ENCODE data around the gene VAX1. TPM values are rescaled to one million over a fixed set of nuclear protein-coding genes. Genes with fewer than 3 reads are reported as not detected.

The VAX1 gene
- total and polyA plus RNA-seq, 2 donors (not counting 3 experiments of a cell fraction or from before 2014, with no cell fraction given), result not detected

DNA sequence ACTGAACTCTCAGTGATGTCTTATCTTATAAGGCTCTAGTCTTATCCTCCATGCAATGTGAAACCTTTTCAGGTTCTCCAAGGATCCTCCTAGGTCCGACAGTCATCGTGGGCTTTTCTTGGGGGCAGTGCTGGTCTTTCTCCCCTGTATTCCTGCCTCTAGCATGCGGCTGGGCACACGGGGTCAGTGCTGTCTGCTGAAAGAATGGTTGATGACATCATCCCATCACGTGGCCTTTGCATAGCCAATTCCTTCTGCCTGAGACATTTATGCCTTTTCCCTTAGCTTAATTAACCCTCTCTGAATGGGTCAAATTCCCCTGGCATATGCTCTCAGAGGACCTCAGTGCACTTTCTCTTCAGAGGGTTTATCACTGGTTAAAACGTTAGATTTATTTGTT is 32.2 kb upstream of the VAX1 start:
- CTCF ChIA-PET, result interaction anchor here (1.2 to 7.4 kb wide), 5 partner anchors 332 to 382 kb away, joined by 5 to 238 read pairs (median 57); no protein-coding TSS in a partner anchor
- intact Hi-C loops (cut with micrococcal nuclease) (no loop called here), dilution Hi-C loops (cut with MboI; ENCODE audit: extremely low pct_ligation_motif_present, low sequenced_read_pairs) (loop anchor here (25.0 kb wide), 1 partner anchor 358 kb away; no protein-coding TSS in a partner anchor)
- Histone ChIP-seq H3K4me2 (ENCODE audit: insufficient read depth, low read length) (no peak overlapping the region), H3K4me1 (ENCODE audit: control insufficient read depth, extremely low read depth, insufficient read depth, low read length) (peaks cover 6% of the 10 kb centered on the region), H3K27ac (ENCODE audit: insufficient read depth, low read depth, low read length) (no peak overlapping the region), H3K79me2 (ENCODE audit: control insufficient read depth, insufficient read depth, low read length) (no peaks in the 10 kb centered on the region), H4K20me1 (replicated peaks; ENCODE audit: control insufficient read depth, extremely low read depth, insufficient read depth, low read length) (no peaks in the 10 kb centered on the region), H2AFZ (ENCODE audit: low read depth, low read length) (no peak overlapping the region), H3K9me3 (replicated peaks; ENCODE audit: control insufficient read depth, insufficient read depth, low read length) (no peaks in the 10 kb centered on the region), H3K4me3 (replicated peaks in 1 of 3; ENCODE audit: insufficient read depth in 1 of 3, low read depth in 1 of 3, low read length in 3 of 3) (no peak overlapping the region), H3K9me1 (replicated peaks; ENCODE audit: control insufficient read depth, extremely low read depth, insufficient read depth, low read length) (no peaks in the 10 kb centered on the region), H3K36me3 (ENCODE audit: control insufficient read depth in 2 of 2, extremely low read depth in 1 of 2, insufficient read depth in 2 of 2, low read length in 2 of 2) (no peaks in the 10 kb centered on the region), H3K9ac (replicated peaks; ENCODE audit: extremely low read depth, insufficient read depth, low read length) (no peak overlapping the region), H3K27me3 (ENCODE audit: control insufficient read depth in 2 of 2, insufficient read depth in 2 of 2, low read length in 2 of 2) (peaks cover 65 to 69% of the 10 kb centered on the region in 2 experiments)
- DNase-seq (ENCODE audit: low read depth, low spot score) (no peak), FAIRE-seq (no peak)
- no TSS peak for BruUV-seq (replicated peaks)
- POLR2A ChIA-PET, result no interaction called here
- TF ChIP-seq, protein P1, sequence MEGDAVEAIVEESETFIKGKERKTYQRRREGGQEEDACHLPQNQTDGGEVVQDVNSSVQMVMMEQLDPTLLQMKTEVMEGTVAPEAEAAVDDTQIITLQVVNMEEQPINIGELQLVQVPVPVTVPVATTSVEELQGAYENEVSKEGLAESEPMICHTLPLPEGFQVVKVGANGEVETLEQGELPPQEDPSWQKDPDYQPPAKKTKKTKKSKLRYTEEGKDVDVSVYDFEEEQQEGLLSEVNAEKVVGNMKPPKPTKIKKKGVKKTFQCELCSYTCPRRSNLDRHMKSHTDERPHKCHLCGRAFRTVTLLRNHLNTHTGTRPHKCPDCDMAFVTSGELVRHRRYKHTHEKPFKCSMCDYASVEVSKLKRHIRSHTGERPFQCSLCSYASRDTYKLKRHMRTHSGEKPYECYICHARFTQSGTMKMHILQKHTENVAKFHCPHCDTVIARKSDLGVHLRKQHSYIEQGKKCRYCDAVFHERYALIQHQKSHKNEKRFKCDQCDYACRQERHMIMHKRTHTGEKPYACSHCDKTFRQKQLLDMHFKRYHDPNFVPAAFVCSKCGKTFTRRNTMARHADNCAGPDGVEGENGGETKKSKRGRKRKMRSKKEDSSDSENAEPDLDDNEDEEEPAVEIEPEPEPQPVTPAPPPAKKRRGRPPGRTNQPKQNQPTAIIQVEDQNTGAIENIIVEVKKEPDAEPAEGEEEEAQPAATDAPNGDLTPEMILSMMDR (IDR thresholded peaks at IDR 0.05; ENCODE audit: extremely low read depth in 1 of 2, insufficient read depth in 1 of 2, low read depth in 1 of 2, low read length in 2 of 2), result no peak
- no peak for TF ChIP-seq GATA2 (IDR thresholded peaks at IDR 0.05; ENCODE audit: insufficient read depth, insufficient read length, low read depth, low read length)
- TF ChIP-seq EZH2 (IDR thresholded peaks at IDR 0.05; ENCODE audit: borderline replicate concordance, low read depth, low read length, severe bottlenecking), result no peak
- no peak for TF ChIP-seq FOS (IDR thresholded peaks at IDR 0.05; ENCODE audit: borderline replicate concordance, insufficient read depth, low read length)
- no peak for TF ChIP-seq MYC (IDR thresholded peaks at IDR 0.05; ENCODE audit: low read depth, low read length)
- no peak for TF ChIP-seq POLR2AphosphoS5 (IDR thresholded peaks at IDR 0.05; ENCODE audit: insufficient read depth, low read depth, low read length)
- TF ChIP-seq, protein P2, sequence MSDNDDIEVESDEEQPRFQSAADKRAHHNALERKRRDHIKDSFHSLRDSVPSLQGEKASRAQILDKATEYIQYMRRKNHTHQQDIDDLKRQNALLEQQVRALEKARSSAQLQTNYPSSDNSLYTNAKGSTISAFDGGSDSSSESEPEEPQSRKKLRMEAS (IDR thresholded peaks at IDR 0.05; ENCODE audit: insufficient read depth, insufficient read length), result no peak
- no peak for TF ChIP-seq POLR2A (IDR thresholded peaks at IDR 0.05; ENCODE audit: low read depth, low read length)
- TF ChIP-seq JUN (IDR thresholded peaks at IDR 0.05; ENCODE audit: borderline replicate concordance, insufficient read depth, insufficient read length, low read depth), result no peak
